KG1 (cell line): ENCODE results near the gene ADD1.
A peak's percentile ranks its signal among the peaks of the same experiment; 100 is the strongest.
"Not testable (repeated sequence)": the region's sequence is repeated elsewhere in the genome, so short reads cannot be mapped to it uniquely, and the experiment has no call there.

Source experiments
- DNase-seq: peaks from one replicate; lab custom pipeline; 2025; lab: John Stamatoyannopoulos, UW

ADD1 gene

GRCh38 chr4:2944586-2945526 is 101.2 kb downstream of the ADD1 start:
- DNase-seq, result no peak

DNA sequence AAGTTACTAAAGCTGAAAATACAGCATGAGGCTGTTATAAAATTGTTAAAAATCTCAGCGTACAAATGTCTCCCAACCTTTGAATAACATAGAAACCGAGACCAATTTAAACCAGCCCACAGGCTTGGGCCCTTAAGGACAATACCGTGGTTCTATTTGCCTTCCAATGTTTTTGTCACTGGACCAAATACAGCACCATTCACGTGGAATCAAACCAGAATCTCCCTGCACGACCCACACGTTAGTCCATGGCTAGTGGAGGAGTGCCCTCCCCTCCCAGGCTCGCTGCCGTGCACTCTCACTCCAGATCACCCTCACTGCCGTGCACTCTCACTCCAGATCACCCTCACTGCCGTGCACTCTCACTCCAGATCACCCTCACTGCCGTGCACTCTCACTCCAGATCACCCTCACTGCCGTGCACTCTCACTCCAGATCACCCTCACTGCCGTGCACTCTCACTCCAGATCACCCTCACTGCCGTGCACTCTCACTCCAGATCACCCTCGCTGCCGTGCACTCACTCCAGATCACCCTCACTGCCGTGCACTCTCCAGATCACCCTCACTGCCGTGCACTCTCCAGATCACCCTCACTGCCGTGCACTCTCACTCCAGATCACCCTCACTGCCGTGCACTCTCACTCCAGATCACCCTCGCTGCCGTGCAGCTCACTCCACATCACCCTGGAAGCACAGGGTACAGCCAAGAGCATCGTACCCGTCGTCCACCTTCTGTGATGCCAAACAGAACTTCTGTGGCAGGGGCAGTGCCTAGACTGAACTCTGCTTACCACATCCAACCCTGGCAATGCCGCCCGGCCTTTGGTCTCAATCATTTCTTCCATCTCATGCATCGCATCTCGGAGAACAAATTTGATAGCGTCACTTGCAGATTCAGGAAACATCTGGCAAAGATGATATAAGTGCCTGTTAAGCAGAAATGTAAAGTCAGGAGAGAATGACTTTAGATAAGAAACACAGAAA is 102.3 kb downstream of the ADD1 start:
- DNase-seq, result not testable (repeated sequence)

DNA sequence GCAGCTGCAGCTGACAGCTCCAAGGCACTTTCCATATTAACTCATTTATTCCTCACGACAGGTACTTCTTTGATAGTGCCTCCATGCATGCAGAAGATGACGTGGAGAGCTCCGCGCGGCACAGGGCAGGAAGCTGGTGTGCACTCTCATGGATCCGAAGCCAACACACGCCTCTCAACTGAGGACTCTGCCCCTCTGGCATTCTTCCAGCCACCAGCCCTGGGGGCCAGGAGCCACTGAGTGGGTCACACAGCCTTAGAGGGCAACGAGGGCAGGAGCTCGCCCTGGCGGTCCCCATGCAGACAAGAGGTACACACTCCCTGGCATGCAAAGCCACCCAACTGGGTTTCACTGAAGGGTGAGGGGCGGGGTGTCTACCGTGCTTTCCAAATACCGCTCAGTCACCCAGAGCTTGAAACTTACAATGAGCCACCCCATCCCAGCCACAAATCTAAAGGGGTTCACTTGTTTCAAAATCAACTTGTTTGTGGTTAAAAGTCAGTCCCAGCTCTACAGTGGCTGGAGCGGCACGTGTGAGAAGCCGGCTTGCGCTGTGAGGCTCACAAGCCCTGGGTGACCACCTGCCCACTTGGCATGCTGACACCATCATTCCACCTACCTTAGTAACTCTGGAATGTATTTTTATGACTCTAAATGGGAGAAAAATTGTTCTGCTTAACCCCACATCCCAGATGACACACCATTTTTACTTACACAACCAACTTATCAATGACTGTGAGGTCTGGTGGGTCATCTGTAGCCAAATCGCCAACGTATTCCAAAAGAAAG is 103.4 kb downstream of the ADD1 start:
- DNase-seq, result no peak

- DNase-seq, result no peak
These were observed 104.3 kb downstream of the ADD1 start for GRCh38 chr4:2947926-2948325.

- no peak for DNase-seq
These were observed 105.5 kb downstream of the ADD1 start for GRCh38 chr4:2948895-2949781.

GRCh38 chr4:2949782-2950125 is 106.1 kb downstream of the ADD1 start:
- DNase-seq, result no peak

GRCh38 chr4:2950221-2950989 is 106.8 kb downstream of the ADD1 start:
- DNase-seq, result no peak

DNA sequence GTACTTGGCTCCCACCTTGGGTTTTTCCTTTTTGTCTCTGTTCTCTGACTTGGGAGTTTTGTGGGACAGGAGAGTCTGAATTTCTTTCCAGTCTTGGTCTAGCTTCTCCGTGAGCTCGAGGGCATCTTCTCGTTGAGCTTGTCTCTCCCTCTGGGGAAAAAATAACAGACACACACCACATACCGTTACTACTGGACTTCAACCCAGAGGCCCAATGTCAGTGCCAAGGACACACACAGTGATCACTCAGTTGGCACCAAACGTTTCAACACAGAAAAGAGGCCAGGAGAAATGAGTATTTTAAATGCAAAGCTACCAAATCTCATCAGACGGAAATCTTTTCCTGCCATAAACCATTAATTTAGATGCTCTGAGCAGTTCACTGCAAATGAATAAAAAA is 109.9 kb downstream of the ADD1 start:
- no peak for DNase-seq

DNA sequence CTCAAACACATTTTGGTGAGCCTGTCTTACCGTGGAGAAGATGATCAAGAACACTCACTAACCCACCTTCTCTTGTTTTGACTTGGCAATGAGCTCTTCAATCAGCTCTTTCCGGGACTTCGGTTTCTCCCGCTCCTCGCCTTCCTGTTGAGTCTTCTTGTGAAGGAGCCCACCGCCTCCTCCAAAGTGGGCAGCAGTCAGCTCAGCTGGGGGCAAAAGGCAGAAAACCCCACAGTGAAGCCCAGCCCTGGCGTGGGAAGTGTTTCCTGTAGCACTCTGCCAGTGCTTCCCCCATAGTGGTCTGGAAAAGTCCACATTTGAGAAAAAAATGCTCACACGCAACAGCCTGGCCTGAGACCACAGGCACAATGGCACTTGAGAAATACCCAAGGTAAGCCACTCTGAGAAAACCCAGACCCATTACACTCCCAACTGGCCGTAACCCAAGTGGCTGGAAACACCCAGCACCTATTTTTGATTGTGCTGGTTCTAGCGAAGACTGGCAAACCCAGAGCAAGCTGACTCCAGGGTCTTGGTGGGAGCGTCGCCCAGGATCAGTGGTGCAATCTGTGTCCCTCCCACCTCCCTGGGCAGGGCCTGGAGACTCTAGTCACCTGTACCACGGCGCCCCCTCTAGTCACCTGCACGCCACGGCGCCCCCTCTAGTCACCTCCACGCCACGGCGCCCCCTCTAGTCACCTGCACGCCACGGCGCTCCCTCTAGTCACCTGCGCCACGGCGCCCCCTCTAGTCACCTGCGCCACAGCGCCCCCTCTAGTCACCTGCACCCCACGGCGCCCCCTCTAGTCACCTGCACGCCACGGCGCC is 110.9 kb downstream of the ADD1 start:
- DNase-seq, result no peak

GRCh38 chr4:2955186-2956044 is 111.8 kb downstream of the ADD1 start:
- not testable (repeated sequence) for DNase-seq

GRCh38 chr4:2958446-2958845 is 114.8 kb downstream of the ADD1 start:
- no peak for DNase-seq

GRCh38 chr4:2960450-2960849 is 116.8 kb downstream of the ADD1 start:
- DNase-seq, result not testable (repeated sequence)

DNA sequence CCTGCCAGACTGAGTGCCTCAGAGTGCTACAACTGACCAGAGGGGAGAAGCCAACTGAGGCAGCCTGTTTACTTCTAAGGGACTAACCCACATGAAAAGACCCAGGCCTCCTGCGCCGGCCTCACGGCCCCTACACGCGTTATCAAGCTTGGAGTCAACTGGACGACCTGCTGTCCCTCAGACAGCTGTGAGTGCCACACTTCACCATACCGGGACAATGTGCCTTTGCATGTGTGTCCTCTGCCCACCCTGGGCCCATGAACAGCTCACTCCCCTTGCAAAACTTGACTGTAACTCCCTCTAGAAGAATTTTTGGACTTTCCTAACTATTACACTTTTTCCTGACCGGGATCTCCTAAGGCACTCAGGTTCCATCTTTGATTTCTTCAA is 117.8 kb downstream of the ADD1 start:
- no peak for DNase-seq

- DNase-seq, result peak; percentile 55
These were observed 118.3 kb downstream of the ADD1 start for GRCh38 chr4:2961811-2962441.

DNA sequence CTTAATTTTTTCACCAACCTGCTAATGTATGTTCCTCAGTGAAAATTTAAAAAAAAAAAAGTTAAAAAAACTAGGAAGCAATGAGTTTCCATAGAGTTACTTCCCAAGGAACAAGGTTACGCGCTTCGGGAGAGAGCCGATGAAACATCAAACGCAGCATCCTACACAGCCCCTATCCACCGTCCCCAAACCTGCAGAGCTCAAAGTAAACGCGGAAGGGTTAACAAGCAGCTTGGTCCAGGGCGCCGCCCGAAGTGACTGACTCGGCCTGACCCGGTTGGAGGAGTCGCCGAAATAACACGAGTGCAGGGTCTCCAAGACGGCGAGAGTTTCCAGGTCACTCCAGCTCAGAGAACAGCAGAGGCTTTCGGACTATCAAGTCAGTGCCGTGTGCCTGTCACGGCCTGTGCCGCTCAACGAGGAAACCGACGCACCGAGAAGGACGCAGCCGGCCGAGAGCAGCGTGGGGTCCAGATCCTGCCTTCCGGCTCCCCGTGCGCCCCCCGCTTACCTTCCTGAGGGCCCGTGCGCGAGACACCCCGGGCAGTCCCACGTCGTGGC is 119.0 kb downstream of the ADD1 start:
- DNase-seq, result no peak

- DNase-seq, result peak; percentile 94
These were observed 119.7 kb downstream of the ADD1 start, which contains the start of the genes GRK4 and NOP14 for GRCh38 chr4:2963175-2963965. TSS of gene GRK4 (plus strand) at chr4:2963571. CDS start at chr4:2964071, 500 bp downstream. TSS of gene NOP14 (minus strand) at chr4:2963406. CDS start at chr4:2963319, 87 bp downstream.
